Ovary (tissue), 3 donors: ENCODE measurements around the gene STK39.

Source experiments
- CTCF ChIP-seq, 3 donors: fragments of 450-650 bp in 2 of 3; fragments of 200-600 bp in 1 of 3; IDR thresholded peaks; one replicate each; pipeline versions ENCODE4 v1.5.1 to v1.8.0; 2016 to 2022; ENCODE audit warnings: antibody characterized with exemption in 3 of 3, mild to moderate bottlenecking in 1 of 3
- POLR2A ChIP-seq: fragments of 450-650 bp; IDR thresholded peaks from one replicate; pipeline ENCODE4 v1.6.1; 2017; ENCODE audit warnings: antibody characterized with exemption, mild to moderate bottlenecking, moderate library complexity
- donor health status: DM: no; HTN: no; CAD: no.

GRCh38 chr2:167908786-167909185 is 338.6 kb downstream of the STK39 start:
- TF ChIP-seq CTCF (IDR thresholded peaks at IDR 0.05), result no peak
- no peak for TF ChIP-seq POLR2A
